K562 (cell line): ENCODE data around the gene RHOF. TPM values are rescaled to one million over a fixed set of nuclear protein-coding genes. Genes with fewer than 3 reads are reported as not detected.

Source experiments
- BDP1 ChIP-seq: IDR thresholded peaks from 3 replicates; pipeline ENCODE4 v1.6.1; 2011; ENCODE audit not compliant: insufficient read length, insufficient read depth
- DNMT1 ChIP-seq: fragments of 450-650 bp; IDR thresholded peaks from 2 replicates; pipeline ENCODE4 v1.6.1; 2016; ENCODE audit warnings: antibody characterized with exemption, mild to moderate bottlenecking
- HDAC6 ChIP-seq: IDR thresholded peaks from 2 replicates; pipeline ENCODE4 v1.6.1; 2012; ENCODE audit warnings: low read depth, mild to moderate bottlenecking, control low read depth, inconsistent platforms, low read length, moderate library complexity
- HLTF ChIP-seq: fragments of 450-650 bp; IDR thresholded peaks from 2 replicates; pipeline ENCODE4 v1.6.1; 2016
- POLR3A ChIP-seq: IDR thresholded peaks from 2 replicates; pipeline ENCODE4 v1.6.1; 2011; ENCODE audit warnings: borderline replicate concordance, mild to moderate bottlenecking, moderate library complexity; ENCODE audit not compliant: insufficient read length, insufficient read depth; ENCODE audit errors: extremely low read depth
- RFX5 ChIP-seq: IDR thresholded peaks from 2 replicates; pipeline ENCODE4 v1.6.1; 2011; ENCODE audit warnings: low read depth, mild to moderate bottlenecking, improper control_type of control experiment, low read length
- SNRNP70 ChIP-seq: fragments of 200-400 bp; formaldehyde crosslinking; optimal IDR thresholded peaks from 2 replicates; pipeline ENCODE3; 2017; ENCODE audit warnings: low read depth, low read length
- SRSF7 ChIP-seq: fragments of 200-400 bp; formaldehyde crosslinking; optimal IDR thresholded peaks from 2 replicates; pipeline ENCODE3; 2017; ENCODE audit warnings: mild to moderate bottlenecking, low read depth, low read length
- TGIF2 ChIP-seq: sonication (generic); formaldehyde crosslinking; IDR thresholded peaks from 2 replicates; pipeline ENCODE4 v1.8.1; 2022; ENCODE audit warnings: mild to moderate bottlenecking, missing genetic modification reagents, moderate library complexity
- U2AF2 ChIP-seq: fragments of 200-400 bp; formaldehyde crosslinking; optimal IDR thresholded peaks from 2 replicates; pipeline ENCODE3; 2017; ENCODE audit warnings: low read depth, mild to moderate bottlenecking, low read length
- ZNF12 ChIP-seq: sonication (generic); formaldehyde crosslinking; IDR thresholded peaks from 2 replicates; pipeline ENCODE4 v1.4.0; 2020; ENCODE audit warnings: mild to moderate bottlenecking, missing genetic modification reagents
- ZNF586 ChIP-seq: fragments of 450-650 bp; formaldehyde crosslinking; conservative IDR thresholded peaks from 2 replicates; pipeline ENCODE4 v1.4.0; 2020; ENCODE audit warnings: mild to moderate bottlenecking, moderate library complexity
- polyA plus RNA-seq, 8 experiments: library from polyadenylated mRNA; depleted of rRNA in 4 of 8; stranded (reverse) in 5 of 8; unstranded in 3 of 8; fragments of >200 nt; fragmentation: Nextera tagmentation in 2 of 8; fragmentation: Illumina TruSeq in 1 of 8; extraction: Ambion mirVana in 2 of 8; extraction: Trizol in 1 of 8; gene quantifications; 2 replicates each; pipeline versions ENCODE4 v1.2.1 to v1.2.3, GENCODE V29; 2011 to 2014; ENCODE audit warnings: inconsistent platforms in 1 of 8, missing spikeins in 1 of 8
- total RNA-seq, 7 experiments: library from RNA; depleted of rRNA in 6 of 7; stranded (reverse); fragments of >200 nt in 6 of 7; fragmentation: Illumina TruSeq in 2 of 7; extraction: Trizol in 2 of 7; gene quantifications; 2 replicates each; pipeline versions ENCODE4 v1.2.1 to v1.2.3, GENCODE V29; 2011 to 2021; ENCODE audit warnings: low replicate concordance in 1 of 7
- TF ChIP-seq, protein P1 (sequence below): fragments of 450-650 bp; IDR thresholded peaks from 2 replicates; pipeline ENCODE4 v1.6.1; 2016; ENCODE audit warnings: low read depth
- TF ChIP-seq, protein P2 (sequence below): fragments of 250-450 bp; sonication (Bioruptor Pico); IDR thresholded peaks from 2 replicates; pipeline ENCODE4 v1.5.0; 2022; ENCODE audit warnings: mild to moderate bottlenecking
- TF ChIP-seq, protein P3 (sequence below): fragments of 250-450 bp; sonication (Bioruptor Pico); IDR thresholded peaks from 2 replicates; pipeline ENCODE4 v1.4.0; 2020; ENCODE audit warnings: mild to moderate bottlenecking, moderate library complexity

The RHOF gene
- total and polyA plus RNA-seq, 9 of the 15 experiments (the other 6 are each of a cell fraction or from before 2014, with no cell fraction given): 0.13 to 10.1 (median 4.0) TPM

GRCh38 chr12:121812320-121812871 is 18.9 kb upstream of the RHOF start (continued):
- TF ChIP-seq SRSF7 (no peak), BDP1 (no peak), U2AF2 (no peak), RFX5 (no peak), SNRNP70 (no peak), TGIF2 (no peak), HDAC6 (no peak), ZNF586 (CRISPR knock-in tag) (no peak), DNMT1 (no peak), ZNF12 (CRISPR knock-in tag) (no peak), HLTF (no peak), POLR3A (no peak)
- TF ChIP-seq, protein P1, sequence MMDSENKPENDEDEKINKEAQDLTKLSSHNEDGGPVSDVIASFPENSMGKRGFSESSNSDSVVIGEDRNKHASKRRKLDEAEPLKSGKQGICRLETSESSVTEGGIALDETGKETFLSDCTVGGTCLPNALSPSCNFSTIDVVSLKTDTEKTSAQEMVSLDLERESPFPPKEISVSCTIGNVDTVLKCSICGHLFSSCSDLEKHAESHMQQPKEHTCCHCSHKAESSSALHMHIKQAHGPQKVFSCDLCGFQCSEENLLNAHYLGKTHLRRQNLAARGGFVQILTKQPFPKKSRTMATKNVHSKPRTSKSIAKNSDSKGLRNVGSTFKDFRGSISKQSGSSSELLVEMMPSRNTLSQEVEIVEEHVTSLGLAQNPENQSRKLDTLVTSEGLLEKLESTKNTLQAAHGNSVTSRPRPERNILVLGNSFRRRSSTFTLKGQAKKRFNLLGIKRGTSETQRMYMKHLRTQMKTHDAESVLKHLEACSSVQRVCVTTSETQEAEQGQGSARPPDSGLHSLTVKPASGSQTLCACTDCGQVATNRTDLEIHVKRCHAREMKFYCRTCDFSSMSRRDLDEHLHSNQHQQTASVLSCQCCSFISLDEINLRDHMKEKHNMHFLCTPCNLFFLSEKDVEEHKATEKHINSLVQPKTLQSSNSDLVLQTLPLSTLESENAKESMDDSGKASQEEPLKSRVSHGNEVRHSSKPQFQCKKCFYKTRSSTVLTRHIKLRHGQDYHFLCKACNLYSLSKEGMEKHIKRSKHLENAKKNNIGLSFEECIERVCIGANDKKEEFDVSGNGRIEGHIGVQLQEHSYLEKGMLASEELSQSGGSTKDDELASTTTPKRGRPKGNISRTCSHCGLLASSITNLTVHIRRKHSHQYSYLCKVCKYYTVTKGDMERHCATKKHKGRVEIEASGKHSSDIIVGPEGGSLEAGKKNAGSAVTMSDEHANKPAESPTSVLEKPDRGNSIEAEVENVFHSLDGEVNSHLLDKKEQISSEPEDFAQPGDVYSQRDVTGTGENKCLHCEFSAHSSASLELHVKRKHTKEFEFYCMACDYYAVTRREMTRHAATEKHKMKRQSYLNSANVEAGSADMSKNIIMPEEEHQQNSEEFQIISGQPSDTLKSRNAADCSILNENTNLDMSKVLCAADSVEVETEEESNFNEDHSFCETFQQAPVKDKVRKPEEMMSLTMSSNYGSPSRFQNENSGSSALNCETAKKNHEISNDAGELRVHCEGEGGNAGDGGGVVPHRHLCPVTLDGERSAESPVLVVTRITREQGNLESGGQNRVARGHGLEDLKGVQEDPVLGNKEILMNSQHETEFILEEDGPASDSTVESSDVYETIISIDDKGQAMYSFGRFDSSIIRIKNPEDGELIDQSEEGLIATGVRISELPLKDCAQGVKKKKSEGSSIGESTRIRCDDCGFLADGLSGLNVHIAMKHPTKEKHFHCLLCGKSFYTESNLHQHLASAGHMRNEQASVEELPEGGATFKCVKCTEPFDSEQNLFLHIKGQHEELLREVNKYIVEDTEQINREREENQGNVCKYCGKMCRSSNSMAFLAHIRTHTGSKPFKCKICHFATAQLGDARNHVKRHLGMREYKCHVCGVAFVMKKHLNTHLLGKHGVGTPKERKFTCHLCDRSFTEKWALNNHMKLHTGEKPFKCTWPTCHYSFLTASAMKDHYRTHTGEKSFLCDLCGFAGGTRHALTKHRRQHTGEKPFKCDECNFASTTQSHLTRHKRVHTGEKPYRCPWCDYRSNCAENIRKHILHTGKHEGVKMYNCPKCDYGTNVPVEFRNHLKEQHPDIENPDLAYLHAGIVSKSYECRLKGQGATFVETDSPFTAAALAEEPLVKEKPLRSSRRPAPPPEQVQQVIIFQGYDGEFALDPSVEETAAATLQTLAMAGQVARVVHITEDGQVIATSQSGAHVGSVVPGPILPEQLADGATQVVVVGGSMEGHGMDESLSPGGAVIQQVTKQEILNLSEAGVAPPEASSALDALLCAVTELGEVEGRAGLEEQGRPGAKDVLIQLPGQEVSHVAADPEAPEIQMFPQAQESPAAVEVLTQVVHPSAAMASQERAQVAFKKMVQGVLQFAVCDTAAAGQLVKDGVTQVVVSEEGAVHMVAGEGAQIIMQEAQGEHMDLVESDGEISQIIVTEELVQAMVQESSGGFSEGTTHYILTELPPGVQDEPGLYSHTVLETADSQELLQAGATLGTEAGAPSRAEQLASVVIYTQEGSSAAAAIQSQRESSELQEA: no peak
- TF ChIP-seq, protein P2, sequence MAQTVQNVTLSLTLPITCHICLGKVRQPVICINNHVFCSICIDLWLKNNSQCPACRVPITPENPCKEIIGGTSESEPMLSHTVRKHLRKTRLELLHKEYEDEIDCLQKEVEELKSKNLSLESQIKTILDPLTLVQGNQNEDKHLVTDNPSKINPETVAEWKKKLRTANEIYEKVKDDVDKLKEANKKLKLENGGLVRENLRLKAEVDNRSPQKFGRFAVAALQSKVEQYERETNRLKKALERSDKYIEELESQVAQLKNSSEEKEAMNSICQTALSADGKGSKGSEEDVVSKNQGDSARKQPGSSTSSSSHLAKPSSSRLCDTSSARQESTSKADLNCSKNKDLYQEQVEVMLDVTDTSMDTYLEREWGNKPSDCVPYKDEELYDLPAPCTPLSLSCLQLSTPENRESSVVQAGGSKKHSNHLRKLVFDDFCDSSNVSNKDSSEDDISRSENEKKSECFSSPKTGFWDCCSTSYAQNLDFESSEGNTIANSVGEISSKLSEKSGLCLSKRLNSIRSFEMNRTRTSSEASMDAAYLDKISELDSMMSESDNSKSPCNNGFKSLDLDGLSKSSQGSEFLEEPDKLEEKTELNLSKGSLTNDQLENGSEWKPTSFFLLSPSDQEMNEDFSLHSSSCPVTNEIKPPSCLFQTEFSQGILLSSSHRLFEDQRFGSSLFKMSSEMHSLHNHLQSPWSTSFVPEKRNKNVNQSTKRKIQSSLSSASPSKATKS (CRISPR knock-in tag): no peak
- TF ChIP-seq, protein P3, sequence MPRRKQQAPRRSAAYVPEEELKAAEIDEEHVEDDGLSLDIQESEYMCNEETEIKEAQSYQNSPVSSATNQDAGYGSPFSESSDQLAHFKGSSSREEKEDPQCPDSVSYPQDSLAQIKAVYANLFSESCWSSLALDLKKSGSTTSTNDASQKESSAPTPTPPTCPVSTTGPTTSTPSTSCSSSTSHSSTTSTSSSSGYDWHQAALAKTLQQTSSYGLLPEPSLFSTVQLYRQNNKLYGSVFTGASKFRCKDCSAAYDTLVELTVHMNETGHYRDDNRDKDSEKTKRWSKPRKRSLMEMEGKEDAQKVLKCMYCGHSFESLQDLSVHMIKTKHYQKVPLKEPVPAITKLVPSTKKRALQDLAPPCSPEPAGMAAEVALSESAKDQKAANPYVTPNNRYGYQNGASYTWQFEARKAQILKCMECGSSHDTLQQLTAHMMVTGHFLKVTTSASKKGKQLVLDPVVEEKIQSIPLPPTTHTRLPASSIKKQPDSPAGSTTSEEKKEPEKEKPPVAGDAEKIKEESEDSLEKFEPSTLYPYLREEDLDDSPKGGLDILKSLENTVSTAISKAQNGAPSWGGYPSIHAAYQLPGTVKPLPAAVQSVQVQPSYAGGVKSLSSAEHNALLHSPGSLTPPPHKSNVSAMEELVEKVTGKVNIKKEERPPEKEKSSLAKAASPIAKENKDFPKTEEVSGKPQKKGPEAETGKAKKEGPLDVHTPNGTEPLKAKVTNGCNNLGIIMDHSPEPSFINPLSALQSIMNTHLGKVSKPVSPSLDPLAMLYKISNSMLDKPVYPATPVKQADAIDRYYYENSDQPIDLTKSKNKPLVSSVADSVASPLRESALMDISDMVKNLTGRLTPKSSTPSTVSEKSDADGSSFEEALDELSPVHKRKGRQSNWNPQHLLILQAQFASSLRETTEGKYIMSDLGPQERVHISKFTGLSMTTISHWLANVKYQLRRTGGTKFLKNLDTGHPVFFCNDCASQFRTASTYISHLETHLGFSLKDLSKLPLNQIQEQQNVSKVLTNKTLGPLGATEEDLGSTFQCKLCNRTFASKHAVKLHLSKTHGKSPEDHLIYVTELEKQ: no peak
